K562 (cell line): ENCODE results near the gene HFE. TPM values are rescaled to one million over a fixed set of nuclear protein-coding genes. Genes with fewer than 3 reads are reported as not detected.

ENCODE experiments used
- FOXJ2 ChIP-seq: fragments of 200-800 bp; sonication (Bioruptor generic); IDR thresholded peaks from 2 replicates; pipeline ENCODE4 v1.6.1; 2016; ENCODE audit warnings: missing genetic modification characterization, missing compliant biosample characterization
- HNRNPK ChIP-seq: fragments of 200-400 bp; formaldehyde crosslinking; IDR thresholded peaks from one replicate; pipeline ENCODE4 v1.6.1; 2018; ENCODE audit warnings: mild to moderate bottlenecking, low read depth, low read length; ENCODE audit not compliant: poor library complexity, severe bottlenecking
- HNRNPLL ChIP-seq: fragments of 200-400 bp; formaldehyde crosslinking; IDR thresholded peaks from 2 replicates; pipeline ENCODE4 v1.6.1; 2017; ENCODE audit warnings: low read length, low read depth, mild to moderate bottlenecking; ENCODE audit not compliant: poor library complexity, severe bottlenecking
- JUND ChIP-seq, 2 experiments: IDR thresholded peaks; 2 replicates in 1 of 2; 3 replicates in 1 of 2; pipeline ENCODE4 v1.6.1; 2011; ENCODE audit warnings: borderline replicate concordance in 2 of 2, low read depth in 2 of 2, low read length in 2 of 2, improper control_type of control experiment in 1 of 2, missing biosample characterization in 1 of 2, missing genetic modification characterization in 1 of 2, missing genetic modification reagents in 1 of 2
- PTRF ChIP-seq: fragments of 450-650 bp; IDR thresholded peaks from 2 replicates; pipeline ENCODE4 v1.6.1; 2016; ENCODE audit warnings: mild to moderate bottlenecking, missing genetic modification characterization, missing compliant biosample characterization
- RBBP5 ChIP-seq: fragments of 200-600 bp; sonication (generic); IDR thresholded peaks from 2 replicates; pipeline ENCODE4 v1.6.1; 2012; ENCODE audit warnings: borderline replicate concordance, mild to moderate bottlenecking, low read length, control low read depth, inconsistent platforms; ENCODE audit not compliant: insufficient read depth, poor library complexity, severe bottlenecking
- RBFOX2 ChIP-seq: fragments of 200-400 bp; formaldehyde crosslinking; IDR thresholded peaks from 2 replicates; pipeline ENCODE4 v1.6.1; 2017; ENCODE audit warnings: low read depth, mild to moderate bottlenecking, low read length, moderate library complexity
- TAF9B ChIP-seq: fragments of 450-650 bp; IDR thresholded peaks from 2 replicates; pipeline ENCODE4 v1.6.1; 2018; ENCODE audit warnings: mild to moderate bottlenecking; ENCODE audit not compliant: partially characterized antibody
- ZEB2 ChIP-seq: fragments of 450-650 bp; IDR thresholded peaks from 2 replicates; pipeline ENCODE4 v1.6.1; 2016
- ZNF395 ChIP-seq: fragments of 200-800 bp; sonication (Bioruptor generic); IDR thresholded peaks from 2 replicates; pipeline ENCODE4 v1.6.1; 2017; ENCODE audit warnings: missing genetic modification characterization, missing compliant biosample characterization
- polyA plus RNA-seq, 8 experiments: library from polyadenylated mRNA; depleted of rRNA in 4 of 8; stranded (reverse) in 5 of 8; unstranded in 3 of 8; fragments of >200 nt; fragmentation: Nextera tagmentation in 2 of 8; fragmentation: Illumina TruSeq in 1 of 8; extraction: Ambion mirVana in 2 of 8; extraction: Trizol in 1 of 8; gene quantifications; 2 replicates each; pipeline versions ENCODE4 v1.2.1 to v1.2.3, GENCODE V29; 2011 to 2014; ENCODE audit warnings: inconsistent platforms in 1 of 8, missing spikeins in 1 of 8
- total RNA-seq, 7 experiments: library from RNA; depleted of rRNA in 6 of 7; stranded (reverse); fragments of >200 nt in 6 of 7; fragmentation: Illumina TruSeq in 2 of 7; extraction: Trizol in 2 of 7; gene quantifications; 2 replicates each; pipeline versions ENCODE4 v1.2.1 to v1.2.3, GENCODE V29; 2011 to 2021; ENCODE audit warnings: low replicate concordance in 1 of 7
- TF ChIP-seq, protein P1 (sequence below): fragments of 450-650 bp; IDR thresholded peaks from 2 replicates; pipeline ENCODE4 v1.6.1; 2016; ENCODE audit warnings: low read depth

HFE gene
- total and polyA plus RNA-seq, 9 of the 15 experiments (the other 6 are each of a cell fraction or from before 2014, with no cell fraction given) = 0.14 to 1.2 (median 0.76) TPM

DNA sequence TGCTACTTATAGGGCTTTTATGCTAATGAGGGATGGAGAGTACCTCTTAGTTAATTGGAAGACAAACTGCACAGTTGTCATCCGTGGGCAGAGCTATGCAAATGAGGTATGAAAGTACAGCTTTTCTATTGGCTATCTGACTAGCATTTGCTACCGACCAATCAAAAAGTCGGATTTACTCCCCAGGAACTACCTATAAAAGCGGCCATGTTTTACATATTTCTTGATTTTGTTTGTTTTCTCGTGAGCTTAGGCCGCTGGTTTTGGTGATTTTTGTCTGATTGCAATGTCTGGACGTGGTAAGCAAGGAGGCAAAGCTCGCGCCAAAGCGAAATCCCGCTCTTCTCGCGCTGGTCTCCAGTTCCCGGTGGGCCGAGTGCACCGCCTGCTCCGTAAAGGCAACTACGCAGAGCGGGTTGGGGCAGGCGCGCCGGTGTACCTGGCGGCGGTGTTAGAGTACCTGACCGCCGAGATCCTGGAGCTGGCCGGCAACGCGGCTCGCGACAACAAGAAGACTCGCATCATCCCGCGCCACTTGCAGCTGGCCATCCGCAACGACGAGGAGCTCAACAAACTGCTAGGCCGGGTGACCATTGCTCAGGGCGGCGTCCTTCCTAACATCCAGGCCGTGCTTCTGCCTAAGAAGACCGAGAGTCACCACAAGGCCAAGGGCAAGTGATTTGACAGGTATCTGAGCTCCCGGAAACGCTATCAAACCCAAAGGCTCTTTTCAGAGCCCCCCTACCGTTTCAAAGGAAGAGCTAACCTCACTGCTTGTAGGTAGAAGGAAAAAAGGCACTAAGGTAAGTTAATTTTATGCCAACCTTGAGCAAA lies 36.9 kb downstream of the HFE start (continued):
- TF ChIP-seq, protein P1, sequence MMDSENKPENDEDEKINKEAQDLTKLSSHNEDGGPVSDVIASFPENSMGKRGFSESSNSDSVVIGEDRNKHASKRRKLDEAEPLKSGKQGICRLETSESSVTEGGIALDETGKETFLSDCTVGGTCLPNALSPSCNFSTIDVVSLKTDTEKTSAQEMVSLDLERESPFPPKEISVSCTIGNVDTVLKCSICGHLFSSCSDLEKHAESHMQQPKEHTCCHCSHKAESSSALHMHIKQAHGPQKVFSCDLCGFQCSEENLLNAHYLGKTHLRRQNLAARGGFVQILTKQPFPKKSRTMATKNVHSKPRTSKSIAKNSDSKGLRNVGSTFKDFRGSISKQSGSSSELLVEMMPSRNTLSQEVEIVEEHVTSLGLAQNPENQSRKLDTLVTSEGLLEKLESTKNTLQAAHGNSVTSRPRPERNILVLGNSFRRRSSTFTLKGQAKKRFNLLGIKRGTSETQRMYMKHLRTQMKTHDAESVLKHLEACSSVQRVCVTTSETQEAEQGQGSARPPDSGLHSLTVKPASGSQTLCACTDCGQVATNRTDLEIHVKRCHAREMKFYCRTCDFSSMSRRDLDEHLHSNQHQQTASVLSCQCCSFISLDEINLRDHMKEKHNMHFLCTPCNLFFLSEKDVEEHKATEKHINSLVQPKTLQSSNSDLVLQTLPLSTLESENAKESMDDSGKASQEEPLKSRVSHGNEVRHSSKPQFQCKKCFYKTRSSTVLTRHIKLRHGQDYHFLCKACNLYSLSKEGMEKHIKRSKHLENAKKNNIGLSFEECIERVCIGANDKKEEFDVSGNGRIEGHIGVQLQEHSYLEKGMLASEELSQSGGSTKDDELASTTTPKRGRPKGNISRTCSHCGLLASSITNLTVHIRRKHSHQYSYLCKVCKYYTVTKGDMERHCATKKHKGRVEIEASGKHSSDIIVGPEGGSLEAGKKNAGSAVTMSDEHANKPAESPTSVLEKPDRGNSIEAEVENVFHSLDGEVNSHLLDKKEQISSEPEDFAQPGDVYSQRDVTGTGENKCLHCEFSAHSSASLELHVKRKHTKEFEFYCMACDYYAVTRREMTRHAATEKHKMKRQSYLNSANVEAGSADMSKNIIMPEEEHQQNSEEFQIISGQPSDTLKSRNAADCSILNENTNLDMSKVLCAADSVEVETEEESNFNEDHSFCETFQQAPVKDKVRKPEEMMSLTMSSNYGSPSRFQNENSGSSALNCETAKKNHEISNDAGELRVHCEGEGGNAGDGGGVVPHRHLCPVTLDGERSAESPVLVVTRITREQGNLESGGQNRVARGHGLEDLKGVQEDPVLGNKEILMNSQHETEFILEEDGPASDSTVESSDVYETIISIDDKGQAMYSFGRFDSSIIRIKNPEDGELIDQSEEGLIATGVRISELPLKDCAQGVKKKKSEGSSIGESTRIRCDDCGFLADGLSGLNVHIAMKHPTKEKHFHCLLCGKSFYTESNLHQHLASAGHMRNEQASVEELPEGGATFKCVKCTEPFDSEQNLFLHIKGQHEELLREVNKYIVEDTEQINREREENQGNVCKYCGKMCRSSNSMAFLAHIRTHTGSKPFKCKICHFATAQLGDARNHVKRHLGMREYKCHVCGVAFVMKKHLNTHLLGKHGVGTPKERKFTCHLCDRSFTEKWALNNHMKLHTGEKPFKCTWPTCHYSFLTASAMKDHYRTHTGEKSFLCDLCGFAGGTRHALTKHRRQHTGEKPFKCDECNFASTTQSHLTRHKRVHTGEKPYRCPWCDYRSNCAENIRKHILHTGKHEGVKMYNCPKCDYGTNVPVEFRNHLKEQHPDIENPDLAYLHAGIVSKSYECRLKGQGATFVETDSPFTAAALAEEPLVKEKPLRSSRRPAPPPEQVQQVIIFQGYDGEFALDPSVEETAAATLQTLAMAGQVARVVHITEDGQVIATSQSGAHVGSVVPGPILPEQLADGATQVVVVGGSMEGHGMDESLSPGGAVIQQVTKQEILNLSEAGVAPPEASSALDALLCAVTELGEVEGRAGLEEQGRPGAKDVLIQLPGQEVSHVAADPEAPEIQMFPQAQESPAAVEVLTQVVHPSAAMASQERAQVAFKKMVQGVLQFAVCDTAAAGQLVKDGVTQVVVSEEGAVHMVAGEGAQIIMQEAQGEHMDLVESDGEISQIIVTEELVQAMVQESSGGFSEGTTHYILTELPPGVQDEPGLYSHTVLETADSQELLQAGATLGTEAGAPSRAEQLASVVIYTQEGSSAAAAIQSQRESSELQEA = no peak
- TF ChIP-seq HNRNPK (no peak), FOXJ2 (tag) (no peak), ZNF395 (no peak), PTRF (no peak), HNRNPLL (peak; percentile 97), RBFOX2 (peak; percentile 92), JUND (IDR thresholded peaks at IDR 0.05; ENCODE audit: borderline replicate concordance, low read depth, low read length) (0 out of 2 replicates have a peak, but pooled peaks have one; percentile 18), JUND (tag; IDR thresholded peaks at IDR 0.05; ENCODE audit: borderline replicate concordance, low read depth, low read length) (peak; percentile 14; the same call in 1 of the 3 replicates), ZEB2 (peak; percentile 72), RBBP5 (peak; percentile 81), TAF9B (peak; percentile 81)
